ENCODE results near the gene TCF7.
A peak's percentile ranks its signal among the peaks of the same experiment; 100 is the strongest.
"Not testable (repeated sequence)": the region's sequence is repeated elsewhere in the genome, so short reads cannot be mapped to it uniquely, and the experiment has no call there.

TCF7 gene

GRCh38 chr5:134145779-134146581 is 31.5 kb downstream of the TCF7 start:
- Histone ChIP-seq H3K4me3 (no peak overlapping the region), H3K9me3 (ENCODE audit: low read depth, low read length) (no peaks in the 10 kb centered on the region), H3K36me3 (ENCODE audit: insufficient read depth, low read length) (peaks cover 45% of the 10 kb centered on the region), H3K27ac (no peak overlapping the region), H3K9ac (ENCODE audit: insufficient read length) (no peak overlapping the region)
- DNase-seq (ENCODE audit: low read depth, low spot score): peak; percentile 18
- TF ChIP-seq FOXP2 (optimal IDR thresholded peaks at IDR 0.05; ENCODE audit: control extremely low read depth, extremely low read length, insufficient read depth) (no peak), POLR2AphosphoS5 (IDR thresholded peaks at IDR 0.05; ENCODE audit: borderline replicate concordance, low read depth, low read length) (no peak), EZH2 (IDR thresholded peaks at IDR 0.05) (no peak)

- Histone ChIP-seq H3K36me3 (ENCODE audit: insufficient read depth, low read length) (peaks cover 49% of the 10 kb centered on the region), H3K27ac (no peak overlapping the region), H3K4me3 (no peak overlapping the region), H3K9me3 (ENCODE audit: low read depth, low read length) (no peaks in the 10 kb centered on the region), H3K9ac (ENCODE audit: insufficient read length) (no peak overlapping the region)
- DNase-seq (ENCODE audit: low read depth, low spot score): no peak
- no peak for TF ChIP-seq POLR2AphosphoS5 (IDR thresholded peaks at IDR 0.05; ENCODE audit: borderline replicate concordance, low read depth, low read length)
- TF ChIP-seq EZH2 (IDR thresholded peaks at IDR 0.05): no peak
- no peak for TF ChIP-seq FOXP2 (optimal IDR thresholded peaks at IDR 0.05; ENCODE audit: control extremely low read depth, extremely low read length, insufficient read depth)
Measured at GRCh38 chr5:134146651-134147518, 32.4 kb downstream of the TCF7 start.

DNA sequence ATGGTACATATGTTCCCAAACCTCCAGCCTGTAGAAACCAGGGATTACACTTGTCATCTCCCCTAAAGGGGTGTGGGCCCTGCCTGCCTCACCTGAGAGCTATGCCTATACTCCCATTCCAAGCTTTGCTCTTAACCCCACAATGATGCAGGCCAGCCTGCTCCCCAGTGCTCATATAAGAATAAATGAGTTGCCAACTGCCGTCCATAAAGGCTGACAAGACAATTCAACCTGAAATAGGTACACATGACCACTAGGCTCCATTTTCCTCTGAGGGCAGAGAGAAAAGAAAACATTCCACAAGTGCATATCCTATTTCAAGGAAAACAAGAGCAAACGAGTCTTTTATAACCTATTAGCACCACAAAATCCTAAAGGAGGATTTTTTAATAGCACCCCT is 33.8 kb downstream of the TCF7 start:
- DNase-seq (ENCODE audit: low read depth, low spot score): no peak
- no peak for TF ChIP-seq FOXP2 (optimal IDR thresholded peaks at IDR 0.05; ENCODE audit: control extremely low read depth, extremely low read length, insufficient read depth)
- no peak for TF ChIP-seq POLR2AphosphoS5 (IDR thresholded peaks at IDR 0.05; ENCODE audit: borderline replicate concordance, low read depth, low read length)
- no peak for TF ChIP-seq EZH2 (IDR thresholded peaks at IDR 0.05)
- H3K9me3 ChIP-seq (ENCODE audit: low read depth, low read length): no peaks in the 10 kb centered on the region
- no peak overlapping the region for H3K27ac ChIP-seq
- H3K36me3 ChIP-seq (ENCODE audit: insufficient read depth, low read length): peaks cover 58% of the 10 kb centered on the region
- H3K4me3 ChIP-seq: no peak overlapping the region
- H3K9ac ChIP-seq (ENCODE audit: insufficient read length): no peak overlapping the region

GRCh38 chr5:134148986-134149539 is 34.6 kb downstream of the TCF7 start:
- Histone ChIP-seq H3K36me3 (ENCODE audit: insufficient read depth, low read length) (peaks cover 66% of the 10 kb centered on the region), H3K9ac (ENCODE audit: insufficient read length) (no peak overlapping the region), H3K4me3 (no peak overlapping the region), H3K9me3 (ENCODE audit: low read depth, low read length) (no peaks in the 10 kb centered on the region), H3K27ac (no peak overlapping the region)
- TF ChIP-seq POLR2AphosphoS5 (IDR thresholded peaks at IDR 0.05; ENCODE audit: borderline replicate concordance, low read depth, low read length) (no peak), EZH2 (IDR thresholded peaks at IDR 0.05) (no peak), FOXP2 (optimal IDR thresholded peaks at IDR 0.05; ENCODE audit: control extremely low read depth, extremely low read length, insufficient read depth) (no peak)
- DNase-seq (ENCODE audit: low read depth, low spot score): no peak

DNA sequence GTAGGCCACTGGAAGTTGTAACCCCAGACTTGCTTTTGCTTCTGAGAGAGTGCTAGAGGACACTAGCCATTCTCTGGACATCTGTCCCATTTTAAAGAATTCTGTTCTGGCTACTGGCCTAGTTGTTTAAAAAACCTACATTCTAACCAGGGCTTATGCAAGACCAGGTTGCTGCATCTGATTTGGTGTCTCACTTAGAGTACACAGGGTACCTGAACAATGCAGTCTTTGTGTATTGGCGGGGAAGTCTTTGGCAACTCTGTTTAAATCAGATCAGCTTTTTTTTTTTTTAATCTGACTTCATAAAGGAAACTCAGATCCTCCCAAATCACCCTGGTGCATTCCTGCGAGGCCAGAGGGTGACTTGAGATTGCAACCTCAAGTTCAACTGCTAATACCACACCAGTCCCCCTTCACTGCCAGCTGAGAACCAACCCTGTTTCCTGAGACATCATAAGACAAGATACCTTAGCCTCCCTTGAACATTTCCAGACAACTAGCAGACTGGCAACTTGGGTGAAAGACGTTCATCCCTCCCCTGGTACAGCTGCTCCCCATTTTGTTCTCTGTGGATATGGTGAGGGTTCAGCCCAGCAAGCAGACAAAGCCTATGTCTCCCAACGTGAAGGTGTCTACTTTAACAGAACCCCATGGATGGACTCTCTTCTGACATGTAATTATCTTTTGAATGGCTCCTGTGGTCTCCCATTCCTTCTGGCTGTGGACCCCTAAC is 35.3 kb downstream of the TCF7 start:
- Histone ChIP-seq H3K9me3 (ENCODE audit: low read depth, low read length) (no peaks in the 10 kb centered on the region), H3K27ac (no peak overlapping the region), H3K36me3 (ENCODE audit: insufficient read depth, low read length) (peaks cover 64% of the 10 kb centered on the region), H3K9ac (ENCODE audit: insufficient read length) (no peak overlapping the region), H3K4me3 (no peak overlapping the region)
- no peak for DNase-seq (ENCODE audit: low read depth, low spot score)
- TF ChIP-seq FOXP2 (optimal IDR thresholded peaks at IDR 0.05; ENCODE audit: control extremely low read depth, extremely low read length, insufficient read depth) (no peak), EZH2 (IDR thresholded peaks at IDR 0.05) (no peak), POLR2AphosphoS5 (IDR thresholded peaks at IDR 0.05; ENCODE audit: borderline replicate concordance, low read depth, low read length) (no peak)

DNA sequence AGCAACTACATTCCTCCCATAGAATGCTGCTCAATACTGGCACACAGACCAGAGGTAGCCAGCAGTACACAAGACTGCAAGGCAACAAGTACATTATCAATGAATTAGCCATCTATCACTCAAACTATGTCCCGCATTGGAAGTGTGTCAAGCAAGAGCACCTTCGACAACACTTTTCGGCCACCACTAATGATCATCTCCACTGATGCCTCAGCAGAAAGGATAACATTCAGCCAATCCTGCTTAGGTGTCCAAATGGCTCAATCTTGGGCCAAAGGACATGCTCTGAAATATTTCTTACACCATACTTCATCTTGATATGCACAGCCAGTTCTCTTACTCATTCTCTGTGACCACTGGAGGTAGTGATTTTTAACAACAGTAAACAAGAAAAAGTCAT is 37.2 kb downstream of the TCF7 start:
- H3K36me3 ChIP-seq (ENCODE audit: insufficient read depth, low read length): peaks cover 70% of the 10 kb centered on the region
- no peak overlapping the region for H3K27ac ChIP-seq
- H3K9me3 ChIP-seq (ENCODE audit: low read depth, low read length): no peaks in the 10 kb centered on the region
- TF ChIP-seq FOXP2 (optimal IDR thresholded peaks at IDR 0.05; ENCODE audit: control extremely low read depth, extremely low read length, insufficient read depth) (no peak), EZH2 (IDR thresholded peaks at IDR 0.05) (no peak), POLR2AphosphoS5 (IDR thresholded peaks at IDR 0.05; ENCODE audit: borderline replicate concordance, low read depth, low read length) (no peak)
- no peak for DNase-seq (ENCODE audit: low read depth, low spot score)
- no peak overlapping the region for H3K4me3 ChIP-seq
- H3K9ac ChIP-seq (ENCODE audit: insufficient read length): no peak overlapping the region

GRCh38 chr5:134152173-134152832 is 37.8 kb downstream of the TCF7 start:
- H3K9ac ChIP-seq (ENCODE audit: insufficient read length); H3K4me3 ChIP-seq; H3K9me3 ChIP-seq (ENCODE audit: low read depth, low read length); H3K27ac ChIP-seq; DNase-seq (ENCODE audit: low read depth, low spot score): not testable (repeated sequence)
- H3K36me3 ChIP-seq (ENCODE audit: insufficient read depth, low read length): peaks cover 72% of the 10 kb centered on the region
